WTC11 (cell line): Measurements from ENCODE around the gene SLN. TPM values are rescaled to one million over a fixed set of nuclear protein-coding genes. Genes with fewer than 3 reads are reported as not detected.

Experiments
- ATAC-seq: fragments of 200-7000 bp; cut with Tn5 transposase; 2 replicates; pipeline ENCODE4 v1.10.0; 2021; ENCODE audit warnings: mild to moderate bottlenecking, moderate library complexity
- Bru-seq: library from RNA; stranded (reverse); fragments of 400-500 nt; gene quantifications from one replicate; lab custom pipeline; 2021; lab: Mats Ljungman, UMichigan
- CTCF ChIA-PET: fragments of 300-600 bp; sonication (Branson Sonifier 250); formaldehyde crosslinking; loops from one replicate; lab custom pipeline; 2021; ENCODE audit warnings: antibody characterized with exemption; lab: Charles Lee
- POLR2A ChIA-PET: fragments of 350-600 bp; sonication (Branson Sonifier 250); formaldehyde crosslinking; loops from one replicate; lab custom pipeline; 2021; ENCODE audit warnings: antibody characterized with exemption; lab: Charles Lee
- DNase-seq: peaks from one replicate; pipeline ENCODE4 v3.0.0; 2021; ENCODE audit warnings: low spot score
- H3K27ac Mint-ChIP-seq: 2 replicates; pipeline ENCODE4 v1.8.0; 2021; ENCODE audit warnings: mixed read lengths
- H3K27me3 Mint-ChIP-seq: 2 replicates; pipeline ENCODE4 v1.8.0; 2021; ENCODE audit warnings: low read depth, mild to moderate bottlenecking, moderate library complexity, mixed read lengths
- H3K36me3 Mint-ChIP-seq: 2 replicates; pipeline ENCODE4 v1.8.0; 2021; ENCODE audit warnings: mixed read lengths
- H3K4me1 Mint-ChIP-seq: 2 replicates; pipeline ENCODE4 v1.8.0; 2022; ENCODE audit warnings: mixed read lengths
- H3K4me3 Mint-ChIP-seq: 2 replicates; pipeline ENCODE4 v1.8.0; 2021; ENCODE audit warnings: mild to moderate bottlenecking, moderate library complexity, mixed read lengths
- H3K9me3 Mint-ChIP-seq: 2 replicates; pipeline ENCODE4 v1.8.0; 2021; ENCODE audit warnings: mixed read lengths
- AFF4 ChIP-seq: sonication (generic); formaldehyde crosslinking; IDR thresholded peaks from 2 replicates; pipeline ENCODE4 v1.8.1; 2023; ENCODE audit warnings: mild to moderate bottlenecking, missing genetic modification reagents, borderline replicate concordance
- AR ChIP-seq: fragments of 250-450 bp; sonication (Bioruptor Pico); IDR thresholded peaks from 2 replicates; pipeline ENCODE4 v1.9.0; 2021; ENCODE audit warnings: mild to moderate bottlenecking
- ATF2 ChIP-seq: sonication (generic); formaldehyde crosslinking; IDR thresholded peaks from 2 replicates; pipeline ENCODE4 v1.8.1; 2022; ENCODE audit warnings: low read depth, missing genetic modification reagents, borderline replicate concordance
- ATF6 ChIP-seq: sonication (generic); formaldehyde crosslinking; IDR thresholded peaks from 2 replicates; pipeline ENCODE4 v1.8.1; 2023; ENCODE audit warnings: mild to moderate bottlenecking, missing genetic modification reagents
- CBFB ChIP-seq: sonication (generic); formaldehyde crosslinking; IDR thresholded peaks from 2 replicates; pipeline ENCODE4 v1.8.1; 2022; ENCODE audit warnings: mild to moderate bottlenecking, low read depth, missing genetic modification reagents
- CDX4 ChIP-seq: fragments of 250-450 bp; sonication (Bioruptor Pico); IDR thresholded peaks from 2 replicates; pipeline ENCODE4 v1.9.0; 2021; ENCODE audit warnings: moderate library complexity, mild to moderate bottlenecking, inconsistent platforms, borderline replicate concordance
- CTCF ChIP-seq: fragments of 200-600 bp; IDR thresholded peaks from 2 replicates; pipeline ENCODE4 v1.8.0; 2022; ENCODE audit warnings: antibody characterized with exemption
- FOXP4 ChIP-seq: sonication (generic); formaldehyde crosslinking; IDR thresholded peaks from 2 replicates; pipeline ENCODE4 v1.8.0; 2022; ENCODE audit warnings: mild to moderate bottlenecking, missing genetic modification reagents
- HMGXB4 ChIP-seq: sonication (generic); formaldehyde crosslinking; IDR thresholded peaks from 2 replicates; pipeline ENCODE4 v1.8.1; 2023; ENCODE audit warnings: mild to moderate bottlenecking, moderate library complexity, missing genetic modification reagents
- NFATC4 ChIP-seq: fragments of 250-450 bp; sonication (Bioruptor Pico); IDR thresholded peaks from 2 replicates; pipeline ENCODE4 v1.9.0; 2021; ENCODE audit warnings: mild to moderate bottlenecking
- NR1H2 ChIP-seq: sonication (generic); formaldehyde crosslinking; IDR thresholded peaks from 2 replicates; pipeline ENCODE4 v1.9.0; 2021; ENCODE audit warnings: mild to moderate bottlenecking, moderate library complexity, missing genetic modification reagents
- TEAD1 ChIP-seq: sonication (generic); formaldehyde crosslinking; IDR thresholded peaks from 2 replicates; pipeline ENCODE4 v1.8.0; 2022; ENCODE audit warnings: mild to moderate bottlenecking, missing genetic modification reagents
- TP53 ChIP-seq: sonication (generic); formaldehyde crosslinking; IDR thresholded peaks from 2 replicates; pipeline ENCODE4 v1.8.1; 2023; ENCODE audit warnings: mild to moderate bottlenecking, missing genetic modification reagents
- USF1 ChIP-seq: sonication (generic); formaldehyde crosslinking; IDR thresholded peaks from 2 replicates; pipeline ENCODE4 v1.8.0; 2022; ENCODE audit warnings: mild to moderate bottlenecking, missing genetic modification reagents
- ZMAT4 ChIP-seq: fragments of 250-450 bp; sonication (Bioruptor Pico); IDR thresholded peaks from 2 replicates; pipeline ENCODE4 v1.9.0; 2021; ENCODE audit warnings: mild to moderate bottlenecking
- long read RNA-seq, 3 experiments: library from RNA in 1 of 3; library from capped mRNA in 1 of 3; library from polyadenylated mRNA in 1 of 3; unstranded in 2 of 3; stranded (forward) in 1 of 3; transcript quantifications; one replicate each; pipeline ENCODE4 v2.0.0, GENCODE V29; 2021
- total RNA-seq: library from RNA; stranded (reverse); gene quantifications from 3 replicates; pipeline ENCODE4 v1.2.3, GENCODE V29; 2021

Gene SLN
- total RNA-seq (not detected in 3 replicates), Bru-seq, nascent RNA (not detected)
- long read RNA-seq, experiment 1: 0 reads
- long read RNA-seq, experiment 2: 0 reads
- long read RNA-seq, experiment 3: 0 reads

GRCh38 chr11:107711861-107712755, at the start of gene SLN:
TSS of gene SLN (minus strand) at chr11:107712056.
- no peak for DNase-seq
- ChIA-PET CTCF (interaction anchor here (1.0 to 1.4 kb wide), 3 partner anchors 23 to 163 kb away, joined by 3 to 4 read pairs (median 3); no protein-coding TSS in a partner anchor), POLR2A (no interaction called here)
- H3K9me3 Mint-ChIP-seq: no peaks in the 10 kb centered on the region
- no peak within 1 kb of the TSS for H3K27ac Mint-ChIP-seq
- peaks cover 19% of the 10 kb centered on the region for H3K4me1 Mint-ChIP-seq
- no peak within 1 kb of the TSS for H3K4me3 Mint-ChIP-seq
- ATAC-seq: no peak
- H3K36me3 Mint-ChIP-seq: no peaks in the 10 kb centered on the region
- no peak for TF ChIP-seq FOXP4 (CRISPR knock-in tag)
- no peak for TF ChIP-seq AR (CRISPR knock-in tag)
- TF ChIP-seq CTCF: no peak
- TF ChIP-seq NFATC4: no peak
- TF ChIP-seq HMGXB4 (CRISPR knock-in tag): no peak
- no peak for TF ChIP-seq ATF2 (CRISPR knock-in tag)
- TF ChIP-seq TEAD1: no peak
- TF ChIP-seq CBFB: no peak
- TF ChIP-seq NR1H2 (CRISPR knock-in tag): no peak
- TF ChIP-seq USF1 (CRISPR knock-in tag): no peak
- TF ChIP-seq ZMAT4: no peak
- no peak for TF ChIP-seq TP53 (CRISPR knock-in tag)
- no peak for TF ChIP-seq AFF4
- TF ChIP-seq CDX4 (CRISPR knock-in tag): no peak
- TF ChIP-seq ATF6: no peak
- TF ChIP-seq, all 79 proteins: peak for 0
- peaks cover 39% of the 10 kb centered on the region for H3K27me3 Mint-ChIP-seq
